OCI-LY3 (cell line): ENCODE measurements around the gene HSF4.

Experiments
- H2AFZ ChIP-seq: fragments of 200-600, 300-600 bp; shearing (Covaris generic); 2 replicates; pipeline ENCODE4 v1.6.0; 2014; ENCODE audit warnings: antibody characterized with exemption, low read depth, low read length
- H3K27ac ChIP-seq: fragments of 200-600, 300-600 bp; sonication (generic); 2 replicates; pipeline ENCODE4 v1.5.1; 2014; ENCODE audit warnings: mild to moderate bottlenecking, low read length, moderate library complexity, mixed read lengths
- H3K27me3 ChIP-seq: fragments of 200-600, 300-600 bp; sonication (generic); 2 replicates; pipeline ENCODE4 v1.6.1; 2014; ENCODE audit warnings: low read depth, low read length, mixed read lengths
- H3K36me3 ChIP-seq: fragments of 200-600, 300-600 bp; sonication (generic); replicated peaks from 2 replicates; pipeline ENCODE3; 2014; ENCODE audit warnings: low read depth, low read length, mixed read lengths
- H3K4me1 ChIP-seq: fragments of 300-600, 200-600 bp; sonication (generic); 2 replicates; pipeline ENCODE4 v1.6.1; 2014; ENCODE audit warnings: low read length, mixed read lengths
- H3K4me2 ChIP-seq: fragments of 200-600, 300-600 bp; sonication (generic); 2 replicates; pipeline ENCODE4 v1.6.1; 2014; ENCODE audit warnings: low read length, mixed read lengths
- H3K4me3 ChIP-seq: fragments of 300-600, 200-600 bp; sonication (generic); 2 replicates; pipeline ENCODE4 v1.5.1; 2014; ENCODE audit warnings: antibody characterized with exemption, mild to moderate bottlenecking, low read length, moderate library complexity
- H3K79me2 ChIP-seq: fragments of 300-600, 200-600 bp; shearing (Covaris generic); 2 replicates; pipeline ENCODE4 v1.6.1; 2014; ENCODE audit warnings: mild to moderate bottlenecking, low read length, mixed read lengths
- H3K9ac ChIP-seq: fragments of 300-600, 200-600 bp; shearing (Covaris generic); 2 replicates; pipeline ENCODE4 v1.6.0; 2014; ENCODE audit warnings: mild to moderate bottlenecking, low read length, moderate library complexity
- H3K9me3 ChIP-seq: fragments of 200-600, 300-600 bp; shearing (Covaris generic); 2 replicates; pipeline ENCODE4 v1.6.1; 2014; ENCODE audit warnings: low read length, mixed read lengths; ENCODE audit not compliant: insufficient read depth
- H4K20me1 ChIP-seq: fragments of 200-600, 300-600 bp; sonication (generic); 2 replicates; pipeline ENCODE4 v1.6.1; 2016; ENCODE audit warnings: low read length, mixed read lengths; ENCODE audit not compliant: insufficient read depth
- CTCF ChIP-seq: fragments of 200-600, 300-600 bp; sonication (generic); IDR thresholded peaks from 2 replicates; pipeline ENCODE4 v1.5.1; 2014; ENCODE audit warnings: antibody characterized with exemption, low read length, low read depth
- EZH2phosphoT487 ChIP-seq: fragments of 200-600 bp; shearing (Covaris generic); IDR thresholded peaks from 2 replicates; pipeline ENCODE4 v1.6.1; 2018; ENCODE audit warnings: antibody characterized with exemption, mixed run types, low read depth

HSF4 gene

GRCh38 chr16:67162506-67163163 lies 1.9 kb upstream of the HSF4 start:
- H3K27ac ChIP-seq = no peak overlapping the region

GRCh38 chr16:67163164-67163998 lies 1.2 kb upstream of the HSF4 start:
- peaks cover 14% of the 10 kb centered on the region for H3K79me2 ChIP-seq
- H3K4me2 ChIP-seq = no peak overlapping the region
- no peak for TF ChIP-seq EZH2phosphoT487
- no peak for TF ChIP-seq CTCF
- H3K27me3 ChIP-seq = no peaks in the 10 kb centered on the region
- no peak overlapping the region for H3K9ac ChIP-seq
- H3K36me3 ChIP-seq = peaks cover 10% of the 10 kb centered on the region
- H3K27ac ChIP-seq = no peak overlapping the region
- H4K20me1 ChIP-seq = no peaks in the 10 kb centered on the region
- H3K4me3 ChIP-seq = no peak overlapping the region
- H2AFZ ChIP-seq = no peak overlapping the region
- peaks cover 35% of the 10 kb centered on the region for H3K4me1 ChIP-seq
- H3K9me3 ChIP-seq = no peaks in the 10 kb centered on the region

More at GRCh38 chr16:67162506-67163163, 1.9 kb upstream of the HSF4 start:
- no peaks in the 10 kb centered on the region for H3K27me3 ChIP-seq
- H2AFZ ChIP-seq = no peak overlapping the region
- H3K4me2 ChIP-seq = no peak overlapping the region
- TF ChIP-seq CTCF (no peak), EZH2phosphoT487 (no peak)
- peaks cover 35% of the 10 kb centered on the region for H3K4me1 ChIP-seq
- no peaks in the 10 kb centered on the region for H3K9me3 ChIP-seq
- H3K9ac ChIP-seq = no peak overlapping the region
- H4K20me1 ChIP-seq = no peaks in the 10 kb centered on the region
- no peak overlapping the region for H3K4me3 ChIP-seq
- peaks cover 7% of the 10 kb centered on the region for H3K36me3 ChIP-seq
- peaks cover 14% of the 10 kb centered on the region for H3K79me2 ChIP-seq

GRCh38 chr16:67163999-67164558 lies 466 bp upstream of the HSF4 start:
- Histone ChIP-seq H3K4me3 (no peak overlapping the region), H3K4me2 (no peak overlapping the region)

More at GRCh38 chr16:67163999-67164558, 466 bp upstream of the HSF4 start:
- Histone ChIP-seq H3K27me3 (no peaks in the 10 kb centered on the region), H2AFZ (no peak overlapping the region), H3K4me1 (peaks cover 37% of the 10 kb centered on the region), H4K20me1 (no peaks in the 10 kb centered on the region), H3K79me2 (peaks cover 12% of the 10 kb centered on the region; the same call in 1 of the 2 replicates), H3K27ac (no peak overlapping the region), H3K9me3 (no peaks in the 10 kb centered on the region), H3K9ac (no peak overlapping the region), H3K36me3 (peaks cover 10% of the 10 kb centered on the region)
- TF ChIP-seq EZH2phosphoT487 (no peak), CTCF (no peak)
